CD14-positive monocyte (primary cell): ENCODE data around the gene COL12A1. TPM values are rescaled to one million over a fixed set of nuclear protein-coding genes. Genes with fewer than 3 reads are reported as not detected.

ENCODE experiments used
- DNase-seq, 3 donors: peaks; one replicate each; pipeline ENCODE4 v3.0.0-alpha.2; 2011 to 2022
- H2AFZ ChIP-seq: 2 replicates; pipeline ENCODE4 v1.6.0; 2012; ENCODE audit warnings: mild to moderate bottlenecking, low read depth, low read length, inconsistent platforms; ENCODE audit not compliant: insufficient read depth, poor library complexity, severe bottlenecking
- H3K27ac ChIP-seq, 2 donors: 1 replicate in 1 of 2; 2 replicates in 1 of 2; pipeline ENCODE4 v1.5.1; 2012 to 2013; ENCODE audit warnings: low read length in 2 of 2, control low read depth in 1 of 2, inconsistent platforms in 1 of 2, low read depth in 1 of 2, mild to moderate bottlenecking in 1 of 2
- H3K27me3 ChIP-seq, 2 donors: one replicate each; pipeline versions ENCODE4 v1.6.0 to v1.6.1; 2011 to 2013; ENCODE audit warnings: low read length in 2 of 2; ENCODE audit not compliant: control insufficient read depth in 2 of 2, insufficient read depth in 2 of 2
- H3K36me3 ChIP-seq, 2 donors: replicated peaks in 1 of 2; 1 replicate in 1 of 2; 2 replicates in 1 of 2; pipeline versions ENCODE4 v1.5.1 to v1.6.1; 2012 to 2013; ENCODE audit warnings: low read length in 2 of 2, control low read depth in 1 of 2, inconsistent platforms in 1 of 2, mild to moderate bottlenecking in 1 of 2; ENCODE audit not compliant: insufficient read depth in 2 of 2, control insufficient read depth in 1 of 2
- H3K4me1 ChIP-seq, 2 donors: 1 replicate in 1 of 2; 2 replicates in 1 of 2; pipeline versions ENCODE4 v1.5.1 to v1.6.1; 2012 to 2013; ENCODE audit warnings: low read length in 2 of 2, control low read depth in 1 of 2, inconsistent platforms in 1 of 2, mild to moderate bottlenecking in 1 of 2, moderate library complexity in 1 of 2; ENCODE audit not compliant: insufficient read depth in 2 of 2, control insufficient read depth in 1 of 2
- H3K4me2 ChIP-seq: replicated peaks from 2 replicates; pipeline ENCODE3; 2012; ENCODE audit warnings: low read length, moderate library complexity, mild to moderate bottlenecking; ENCODE audit not compliant: poor library complexity, severe bottlenecking; ENCODE audit errors: extremely low read depth
- H3K4me3 ChIP-seq, 3 experiments: fragments of 200-600 bp in 1 of 3; sonication (generic) in 1 of 3; replicated peaks in 1 of 3; 1 replicate in 2 of 3; 2 replicates in 1 of 3; pipeline ENCODE4 v1.5.1; 2011 to 2013; ENCODE audit warnings: low read length in 3 of 3, mild to moderate bottlenecking in 3 of 3, control low read depth in 2 of 3, low read depth in 2 of 3, inconsistent platforms in 1 of 3, moderate library complexity in 1 of 3
- H3K79me2 ChIP-seq: 2 replicates; pipeline ENCODE4 v1.6.0; 2012; ENCODE audit warnings: mild to moderate bottlenecking, control low read depth, inconsistent platforms, low read length, moderate library complexity; ENCODE audit not compliant: insufficient read depth
- H3K9ac ChIP-seq: 2 replicates; pipeline ENCODE4 v1.6.0; 2017; ENCODE audit warnings: low read length, mild to moderate bottlenecking; ENCODE audit not compliant: insufficient read depth, poor library complexity, severe bottlenecking
- H3K9me3 ChIP-seq, 2 donors: replicated peaks in 1 of 2; 1 replicate in 1 of 2; 2 replicates in 1 of 2; pipeline versions ENCODE4 v1.5.1 to v1.6.1; 2012 to 2013; ENCODE audit warnings: low read length in 2 of 2, control low read depth in 1 of 2; ENCODE audit not compliant: control insufficient read depth in 1 of 2, insufficient read depth in 1 of 2
- H4K20me1 ChIP-seq: 2 replicates; pipeline ENCODE4 v1.6.0; 2012; ENCODE audit warnings: mild to moderate bottlenecking, low read length, control low read depth, moderate library complexity; ENCODE audit not compliant: insufficient read depth
- H3K27ac Mint-ChIP-seq, 7 donors: one replicate each; pipeline ENCODE4 v1.8.0; 2020; ENCODE audit warnings: mild to moderate bottlenecking in 7 of 7, mixed read lengths in 7 of 7, moderate library complexity in 6 of 7, inconsistent platforms in 2 of 7
- H3K27me3 Mint-ChIP-seq, 3 donors: one replicate each; pipeline ENCODE4 v1.8.0; 2021 to 2022; ENCODE audit warnings: low read depth in 3 of 3, mild to moderate bottlenecking in 3 of 3, mixed read lengths in 3 of 3, moderate library complexity in 3 of 3, inconsistent platforms in 1 of 3
- H3K36me3 Mint-ChIP-seq, 2 donors: one replicate each; pipeline ENCODE4 v1.8.0; 2020; ENCODE audit warnings: mixed read lengths in 2 of 2, inconsistent platforms in 1 of 2, mild to moderate bottlenecking in 1 of 2
- H3K4me1 Mint-ChIP-seq: one replicate; pipeline ENCODE4 v1.8.0; 2020; ENCODE audit warnings: mild to moderate bottlenecking, mixed read lengths
- H3K4me3 Mint-ChIP-seq, 2 donors: one replicate each; pipeline ENCODE4 v1.8.0; 2020; ENCODE audit warnings: mild to moderate bottlenecking in 2 of 2, mixed read lengths in 2 of 2, moderate library complexity in 1 of 2
- H3K9me3 Mint-ChIP-seq, 7 donors: one replicate each; pipeline ENCODE4 v1.8.0; 2020 to 2022; ENCODE audit warnings: mixed read lengths in 7 of 7, mild to moderate bottlenecking in 6 of 7, moderate library complexity in 6 of 7, inconsistent platforms in 2 of 7
- CTCF ChIP-seq: fragments of 200-600 bp; IDR thresholded peaks from one replicate; pipeline ENCODE4 v1.8.0; 2022; ENCODE audit warnings: antibody characterized with exemption, mild to moderate bottlenecking
- WGBS: methylation state at CpG from one replicate; pipeline ENCODE4 v1.1.5; 2013; ENCODE audit warnings: missing lambda C conversion rate; ENCODE audit not compliant: insufficient coverage; 5-methylcytosine and 5-hydroxymethylcytosine counted together
- intact Hi-C, 2 donors: fragments of 100-400 bp; cut with micrococcal nuclease; formaldehyde crosslinking; loops; one replicate each; pipeline versions ENCODE4 v1.15.0 to v1.15.1; 2023
- polyA plus RNA-seq, 3 donors: library from polyadenylated mRNA; depleted of rRNA in 1 of 3; unstranded in 2 of 3; stranded (reverse) in 1 of 3; fragments of 300-500 nt in 2 of 3; fragments of >200 nt in 1 of 3; fragmentation: Illumina TruSeq in 2 of 3; gene quantifications; 1 replicate in 2 of 3; 2 replicates in 1 of 3; pipeline ENCODE4 v1.2.3, GENCODE V29; 2012 to 2021

The COL12A1 gene
- polyA plus RNA-seq, 3 donors: not detected

- H3K9ac ChIP-seq: no peak overlapping the region
- H3K4me3 ChIP-seq: no peak overlapping the region
- no peaks in the 10 kb centered on the region for H4K20me1 ChIP-seq
- H2AFZ ChIP-seq: no peak overlapping the region
- H3K4me3 Mint-ChIP-seq: no peak overlapping the region
- no peak overlapping the region for H3K27ac ChIP-seq
- no peaks in the 10 kb centered on the region for H3K79me2 ChIP-seq
- H3K4me2 ChIP-seq: no peak overlapping the region
- no CpG with 5 or more reads among the region's 2 CpGs for WGBS
- H3K27ac Mint-ChIP-seq: no peak overlapping the region
- no peaks in the 10 kb centered on the region for H3K4me1 Mint-ChIP-seq
- no peaks in the 10 kb centered on the region for H3K9me3 ChIP-seq
- H3K36me3 ChIP-seq: no peaks in the 10 kb centered on the region
- DNase-seq: no peak
- no peak for TF ChIP-seq CTCF
- H3K4me1 ChIP-seq: no peaks in the 10 kb centered on the region
- H3K27me3 ChIP-seq: no peaks in the 10 kb centered on the region
- intact Hi-C loops: no loop called here
- peaks cover 0 to 3% (median 0%) of the 10 kb centered on the region in 7 donors for H3K9me3 Mint-ChIP-seq
- H3K36me3 Mint-ChIP-seq: no peaks in the 10 kb centered on the region
- peaks cover 0 to 1% (median 0%) of the 10 kb centered on the region in 3 donors for H3K27me3 Mint-ChIP-seq
Measured at GRCh38 chr6:75147512-75147911, 58.3 kb downstream of the COL12A1 start.

GRCh38 chr6:75145976-75146375 is 59.9 kb downstream of the COL12A1 start:
- Mint-ChIP-seq H3K27me3 (peaks cover 0 to 1% (median 0%) of the 10 kb centered on the region in 3 donors), H3K9me3 (peaks cover 0 to 3% (median 0%) of the 10 kb centered on the region in 7 donors), H3K4me3 (no peak overlapping the region), H3K36me3 (no peaks in the 10 kb centered on the region), H3K27ac (no peak overlapping the region), H3K4me1 (no peaks in the 10 kb centered on the region)
- WGBS: no CpG with 5 or more reads among the region's 1 CpG
- Histone ChIP-seq H3K4me1 (no peaks in the 10 kb centered on the region), H3K4me2 (no peak overlapping the region), H2AFZ (no peak overlapping the region), H3K9ac (no peak overlapping the region), H3K4me3 (no peak overlapping the region), H3K79me2 (no peaks in the 10 kb centered on the region), H3K36me3 (no peaks in the 10 kb centered on the region), H4K20me1 (no peaks in the 10 kb centered on the region), H3K27me3 (no peaks in the 10 kb centered on the region), H3K9me3 (no peaks in the 10 kb centered on the region), H3K27ac (no peak overlapping the region)
- no peak for DNase-seq
- no peak for TF ChIP-seq CTCF
- intact Hi-C loops: no loop called here
